ENCODE data around the gene NEGR1. TPM values are rescaled to one million over a fixed set of nuclear protein-coding genes. Genes with fewer than 3 reads are reported as not detected.

Gene NEGR1
- total and polyA plus RNA-seq, 11 donors: 1.7 to 11.3 (median 6.8) TPM

DNA sequence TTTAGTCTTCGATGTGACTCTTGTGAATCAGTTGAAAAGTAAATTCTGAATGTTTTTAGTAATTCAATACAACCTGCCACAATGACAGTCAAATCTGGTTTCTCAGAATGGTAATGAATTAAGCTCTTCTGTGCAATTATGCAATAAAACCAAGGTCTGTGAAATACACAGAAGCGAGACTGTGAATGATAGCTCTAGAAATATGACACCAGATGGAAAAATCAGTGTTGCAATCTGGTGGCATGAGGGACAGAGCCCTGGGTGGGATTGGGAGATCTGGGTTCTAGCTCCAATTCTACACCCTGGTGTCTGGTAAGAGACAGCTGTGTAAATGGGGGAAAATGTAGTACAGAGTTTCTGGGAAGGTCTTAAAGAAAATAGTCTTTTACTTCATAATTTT is 615.1 kb downstream of the NEGR1 start:
- H3K9me3 ChIP-seq: peaks cover 0 to under 1% (median 0%) of the 10 kb centered on the region in 12 donors
- 59 to 73% (median 67%) methylated on average over 2 of the region's 2 CpGs for WGBS, 4 donors
- H3K4me3 ChIP-seq: no peak overlapping the region
- no peak for DNase-seq
- TF ChIP-seq POLR2A (IDR thresholded peaks at IDR 0.05): no peak
- TF ChIP-seq, protein P1, sequence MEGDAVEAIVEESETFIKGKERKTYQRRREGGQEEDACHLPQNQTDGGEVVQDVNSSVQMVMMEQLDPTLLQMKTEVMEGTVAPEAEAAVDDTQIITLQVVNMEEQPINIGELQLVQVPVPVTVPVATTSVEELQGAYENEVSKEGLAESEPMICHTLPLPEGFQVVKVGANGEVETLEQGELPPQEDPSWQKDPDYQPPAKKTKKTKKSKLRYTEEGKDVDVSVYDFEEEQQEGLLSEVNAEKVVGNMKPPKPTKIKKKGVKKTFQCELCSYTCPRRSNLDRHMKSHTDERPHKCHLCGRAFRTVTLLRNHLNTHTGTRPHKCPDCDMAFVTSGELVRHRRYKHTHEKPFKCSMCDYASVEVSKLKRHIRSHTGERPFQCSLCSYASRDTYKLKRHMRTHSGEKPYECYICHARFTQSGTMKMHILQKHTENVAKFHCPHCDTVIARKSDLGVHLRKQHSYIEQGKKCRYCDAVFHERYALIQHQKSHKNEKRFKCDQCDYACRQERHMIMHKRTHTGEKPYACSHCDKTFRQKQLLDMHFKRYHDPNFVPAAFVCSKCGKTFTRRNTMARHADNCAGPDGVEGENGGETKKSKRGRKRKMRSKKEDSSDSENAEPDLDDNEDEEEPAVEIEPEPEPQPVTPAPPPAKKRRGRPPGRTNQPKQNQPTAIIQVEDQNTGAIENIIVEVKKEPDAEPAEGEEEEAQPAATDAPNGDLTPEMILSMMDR (IDR thresholded peaks at IDR 0.05): no peak
- no peaks in the 10 kb centered on the region for H3K4me1 ChIP-seq
- peak in 1 of 4 donors; percentile 58 for ATAC-seq
- H3K36me3 ChIP-seq: no peaks in the 10 kb centered on the region
- intact Hi-C loops (cut with DNase I): no loop called here
- no peak overlapping the region for H3K27ac ChIP-seq
- no peaks in the 10 kb centered on the region for H3K27me3 ChIP-seq

DNA sequence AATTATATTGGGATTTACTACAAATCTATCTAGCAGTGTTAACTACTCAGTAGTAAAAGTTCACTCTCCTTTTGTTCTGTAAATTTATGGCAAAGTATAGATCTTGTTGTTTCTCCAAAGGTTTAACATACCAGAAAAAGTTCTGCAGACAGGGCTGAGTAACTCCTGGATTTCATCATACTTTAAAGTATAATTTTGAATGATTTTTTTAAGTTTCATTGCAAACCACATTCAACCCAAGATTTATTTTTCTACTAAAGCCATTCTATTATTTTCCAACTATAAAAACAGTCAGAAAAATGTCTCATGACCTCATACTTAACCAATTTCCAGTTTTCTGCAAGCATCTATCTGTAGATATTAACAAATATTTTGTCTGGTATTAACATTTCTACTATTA is 615.7 kb downstream of the NEGR1 start:
- Histone ChIP-seq H3K9me3 (peaks cover 0 to 6% (median 0%) of the 10 kb centered on the region in 12 donors), H3K36me3 (no peaks in the 10 kb centered on the region), H3K27ac (no peak overlapping the region), H3K4me3 (no peak overlapping the region), H3K27me3 (no peaks in the 10 kb centered on the region), H3K4me1 (no peaks in the 10 kb centered on the region)
- TF ChIP-seq, protein P1 (IDR thresholded peaks at IDR 0.05): no peak
- no peak for TF ChIP-seq POLR2A (IDR thresholded peaks at IDR 0.05)
- intact Hi-C loops (cut with DNase I): no loop called here
- ATAC-seq (no peak), DNase-seq (no peak)

DNA sequence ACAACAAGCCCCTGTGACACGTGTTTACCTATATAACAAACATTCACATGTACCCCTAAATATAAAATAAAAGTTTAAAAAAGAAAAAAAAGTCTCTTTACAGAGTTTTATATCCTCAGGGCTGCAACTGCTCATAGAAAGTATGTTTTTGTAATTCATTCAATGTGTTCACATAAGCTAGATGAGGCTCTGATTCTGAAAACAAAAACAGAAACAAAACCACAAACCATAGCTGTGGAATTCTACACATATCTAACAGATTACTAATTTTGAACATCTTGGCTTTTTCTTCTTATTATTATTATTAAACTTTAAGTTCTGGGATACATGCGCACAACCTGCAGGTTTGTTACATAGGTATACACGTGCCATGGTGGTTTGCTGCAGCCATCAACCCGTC is 621.9 kb downstream of the NEGR1 start:
- Histone ChIP-seq H3K27me3 (no peaks in the 10 kb centered on the region), H3K4me1 (peaks cover 0 to 6% (median 0%) of the 10 kb centered on the region in 12 donors), H3K36me3 (no peaks in the 10 kb centered on the region), H3K9me3 (peaks cover 0 to 6% (median 0%) of the 10 kb centered on the region in 12 donors), H3K4me3 (no peak overlapping the region), H3K27ac (no peak overlapping the region)
- ATAC-seq: no peak
- WGBS, 4 donors: 73 to 79% (median 76%) methylated on average over 4 of the region's 4 CpGs
- DNase-seq: no peak
- TF ChIP-seq, protein P1 (IDR thresholded peaks at IDR 0.05): no peak
- TF ChIP-seq POLR2A (IDR thresholded peaks at IDR 0.05): no peak
- intact Hi-C loops (cut with DNase I): no loop called here

DNA sequence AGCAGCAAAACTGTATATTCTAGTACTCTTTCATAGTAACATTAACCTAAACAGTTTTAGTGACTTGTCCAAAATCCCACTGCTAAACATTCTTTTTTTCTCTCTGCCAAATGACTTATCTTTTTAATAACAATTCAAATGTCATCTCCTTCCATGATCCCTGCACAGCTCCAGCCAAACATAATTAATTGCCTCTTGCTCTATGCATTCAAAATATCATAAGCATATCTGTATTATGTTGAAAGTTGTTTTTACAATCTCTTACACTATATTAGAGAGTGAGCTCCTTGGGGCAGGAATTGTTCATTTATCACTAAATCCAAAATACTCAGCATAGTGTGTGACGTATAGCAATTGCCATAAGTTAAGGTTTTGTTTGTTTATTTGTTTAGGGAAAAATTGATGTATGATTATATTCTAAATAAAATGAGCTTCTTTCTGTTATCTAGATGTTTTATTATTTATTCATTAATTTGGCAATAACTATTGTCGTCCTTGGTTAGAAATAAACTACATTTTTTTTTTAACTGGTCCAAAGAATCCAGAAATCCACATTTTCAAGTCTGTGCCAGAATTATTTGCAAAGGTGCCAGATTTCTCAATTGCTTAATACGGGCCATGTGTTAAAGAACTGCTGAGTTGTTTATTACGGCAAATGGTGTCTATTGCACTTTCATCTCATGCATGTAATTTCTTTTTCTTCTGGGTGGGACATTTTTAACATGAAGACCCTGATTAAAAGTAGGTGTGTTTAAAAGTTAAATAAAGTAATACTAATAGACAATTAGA is 624.3 kb downstream of the NEGR1 start:
- Histone ChIP-seq H3K36me3 (no peaks in the 10 kb centered on the region), H3K9me3 (peaks cover 0 to 6% (median 0%) of the 10 kb centered on the region in 12 donors), H3K4me3 (no peak overlapping the region), H3K27ac (no peak overlapping the region), H3K4me1 (peaks cover 0 to 6% (median 0%) of the 10 kb centered on the region in 12 donors), H3K27me3 (no peaks in the 10 kb centered on the region)
- intact Hi-C loops (cut with DNase I): no loop called here
- peak in 1 of 4 donors; percentile 33 for ATAC-seq
- DNase-seq: no peak
- WGBS, 4 donors: 54 to 69% (median 57%) methylated on average over 4 of the region's 4 CpGs
- TF ChIP-seq POLR2A (IDR thresholded peaks at IDR 0.05): no peak
- TF ChIP-seq, protein P1 (IDR thresholded peaks at IDR 0.05): no peak

Data from heart left ventricle (tissue), 16 donors.